Panc1 (cell line): ENCODE data around the gene SIX3.

Source experiments
- CTCF ChIP-seq: fragments of 450-650 bp; IDR thresholded peaks from 2 replicates; pipeline ENCODE4 v1.5.1; 2017; ENCODE audit warnings: mild to moderate bottlenecking
- REST ChIP-seq, 2 experiments: IDR thresholded peaks; 2 replicates each; pipeline ENCODE4 v1.6.1; 2011 to 2012; ENCODE audit warnings: low read depth in 2 of 2, control low read depth in 1 of 2, low read length in 1 of 2, mild to moderate bottlenecking in 1 of 2, moderate library complexity in 1 of 2; ENCODE audit not compliant: insufficient read depth in 1 of 2

- no peak for TF ChIP-seq CTCF
- no peak for TF ChIP-seq REST (IDR thresholded peaks at IDR 0.05; ENCODE audit: insufficient read depth in 1 of 2, low read depth in 2 of 2, low read length in 1 of 2)
These were observed 12.9 kb upstream of the SIX3 start for GRCh38 chr2:44928483-44929158.
